H1 (cell line): ENCODE results near the gene HOXD12. TPM values are rescaled to one million over a fixed set of nuclear protein-coding genes. Genes with fewer than 3 reads are reported as not detected.
A peak's percentile ranks its signal among the peaks of the same experiment; 100 is the strongest.

ENCODE experiments used
- BCL11A ChIP-seq, 2 experiments: IDR thresholded peaks; one replicate each; pipeline ENCODE4 v1.6.1; 2011; ENCODE audit warnings: low read depth in 2 of 2, low read length in 2 of 2, mild to moderate bottlenecking in 2 of 2
- BRCA1 ChIP-seq: IDR thresholded peaks from 2 replicates; pipeline ENCODE4 v1.6.1; 2012; ENCODE audit warnings: low read depth, low read length, improper control_type of control experiment
- EZH2 ChIP-seq: fragments of 200-600 bp; sonication (generic); IDR thresholded peaks from 2 replicates; pipeline ENCODE4 v1.7.1; 2012; ENCODE audit warnings: low read depth, mild to moderate bottlenecking, moderate library complexity, low read length, inconsistent platforms; ENCODE audit not compliant: severe bottlenecking
- SUZ12 ChIP-seq: fragments of 200-600 bp; sonication (generic); IDR thresholded peaks from 2 replicates; pipeline ENCODE4 v1.6.1; 2012; ENCODE audit warnings: mild to moderate bottlenecking, inconsistent platforms, low read length, moderate library complexity, mixed read lengths
- TAF7 ChIP-seq: optimal IDR thresholded peaks from 2 replicates; pipeline ENCODE3; 2011; ENCODE audit warnings: low read depth, mild to moderate bottlenecking, inconsistent platforms, low read length, moderate library complexity, borderline replicate concordance
- TEAD4 ChIP-seq: IDR thresholded peaks from 2 replicates; pipeline ENCODE4 v1.6.1; 2012; ENCODE audit warnings: low read depth, low read length, inconsistent platforms, mixed read lengths
- polyA plus RNA-seq, 7 experiments: library from polyadenylated mRNA; depleted of rRNA in 3 of 7; stranded (reverse) in 5 of 7; unstranded in 2 of 7; fragments of >200 nt in 5 of 7; fragments of 200-250 nt in 2 of 7; gene quantifications; 1 replicate in 5 of 7; 2 replicates in 1 of 7; 4 replicates in 1 of 7; pipeline versions ENCODE4 v1.2.1 to v1.2.3, GENCODE V29; 2011 to 2013; ENCODE audit warnings: missing spikeins in 2 of 7, mixed read lengths in 2 of 7
- total RNA-seq: library from RNA; stranded (reverse); fragmentation: NEBNext Ultra II Directional; extraction: Animal tissue kit (Norgen Biotek cat#: 25700); gene quantifications from 2 replicates; pipeline ENCODE4 v1.2.1, GENCODE V29; 2021

Gene HOXD12
- total and polyA plus RNA-seq, 2 of the 8 experiments (the other 6 are each of a cell fraction or from before 2014, with no cell fraction given), result not detected

DNA sequence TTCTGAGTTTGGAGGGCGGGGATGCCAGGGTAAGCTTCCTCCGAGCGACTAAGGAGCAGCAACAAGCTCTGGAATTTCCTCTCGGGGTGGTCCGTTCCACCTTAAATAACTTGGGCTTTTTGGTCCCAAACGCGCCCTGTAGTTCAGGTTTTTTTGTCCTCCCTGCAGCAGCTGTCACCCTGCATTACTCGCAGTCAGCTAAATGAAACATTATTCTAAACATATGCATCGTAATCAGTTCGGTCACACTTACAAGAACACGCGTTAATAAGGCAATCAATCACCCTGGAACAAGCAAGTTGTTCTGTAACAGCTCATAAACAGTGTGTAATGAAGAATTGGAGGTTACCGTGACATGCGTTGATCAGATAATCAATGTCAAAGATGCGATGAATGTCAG lies 24.1 kb upstream of the HOXD12 start (continued):
- TF ChIP-seq BRCA1 (no peak), TEAD4 (0 out of 2 replicates have a peak, but pooled peaks have one; percentile 57), EZH2 (peak; percentile 50), BCL11A (IDR thresholded peaks at IDR 0.05; ENCODE audit: low read depth in 2 of 2, low read length in 2 of 2) (no peak), SUZ12 (peak; percentile 34; the same call in 1 of the 2 replicates), TAF7 (no peak)
- TF ChIP-seq, all 59 proteins: peak for 6
